ENCODE results near the gene SIRPB1.
"Not testable (repeated sequence)": the region's sequence is repeated elsewhere in the genome, so short reads cannot be mapped to it uniquely, and the experiment has no call there.

SIRPB1 gene

DNA sequence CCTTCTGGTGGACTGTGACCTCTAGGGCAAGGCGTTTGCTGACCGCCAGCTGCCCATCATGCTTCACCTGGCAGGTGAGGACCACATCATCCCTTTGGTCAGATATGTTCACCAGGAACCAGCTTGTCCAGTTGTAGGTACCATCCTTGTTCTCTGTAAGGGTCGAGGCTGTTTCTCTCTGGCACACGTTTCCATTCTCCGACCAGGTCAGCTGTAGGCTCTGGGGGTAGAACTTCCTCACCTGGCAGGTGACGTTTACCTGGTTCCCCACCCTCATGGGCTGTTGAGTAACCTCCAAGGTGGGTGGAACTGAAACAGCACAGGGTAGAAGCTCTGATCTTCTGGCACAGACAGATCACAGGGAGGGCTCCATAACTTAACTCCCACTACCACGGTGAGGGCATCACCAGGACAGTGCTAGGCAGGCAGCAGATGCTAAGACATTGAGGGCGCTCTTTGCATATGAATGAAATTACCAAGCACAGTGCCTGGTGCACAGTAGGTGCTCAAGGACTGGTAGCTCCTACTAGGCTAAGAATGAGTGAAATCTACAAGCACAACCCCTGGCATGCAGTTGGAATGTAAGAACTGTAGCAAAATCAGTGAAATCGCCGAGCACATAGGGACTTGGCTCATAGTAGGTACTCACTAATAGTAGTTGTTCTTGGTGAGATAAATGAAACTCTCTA is 15.6 kb upstream of the SIRPB1 start:
- DNase-seq: no peak

DNA sequence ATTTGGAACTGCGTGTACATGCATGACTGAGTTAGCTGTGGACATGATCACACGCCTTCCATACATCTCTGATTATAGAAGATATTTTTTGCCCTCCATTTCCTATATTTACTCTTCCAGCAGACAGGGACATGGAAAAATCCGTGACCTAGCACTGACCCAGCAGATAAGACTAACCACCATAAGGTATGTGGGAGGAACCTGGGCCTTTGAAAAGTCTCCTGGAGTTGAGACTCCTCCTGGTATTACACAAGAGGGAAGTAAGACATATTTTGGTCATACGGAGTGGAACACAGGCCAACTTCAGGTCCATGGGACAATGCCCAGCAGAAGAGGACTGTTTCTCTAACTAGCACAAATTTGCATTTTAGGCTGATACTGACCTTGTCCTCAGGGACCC is 13.7 kb upstream of the SIRPB1 start:
- no peak for DNase-seq

DNA sequence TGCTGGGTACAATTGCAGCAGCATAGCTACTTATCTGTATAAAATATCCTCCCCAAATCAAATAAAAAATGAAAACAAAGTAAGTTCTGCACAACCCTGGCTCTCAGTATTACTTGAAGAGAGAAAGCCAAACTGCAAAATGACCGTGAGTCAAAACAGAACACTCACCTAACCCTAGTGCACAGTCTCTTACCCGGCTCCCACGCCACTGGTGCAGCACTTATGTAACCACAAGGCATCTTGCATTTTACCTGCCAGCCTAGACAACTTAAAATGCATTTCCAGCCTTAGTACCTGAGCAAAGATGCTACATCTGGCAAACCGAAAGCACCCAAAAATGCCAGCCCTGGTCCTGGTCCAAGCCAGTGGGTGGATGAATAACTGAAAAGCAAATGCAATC is 12.4 kb upstream of the SIRPB1 start:
- DNase-seq: no peak

DNA sequence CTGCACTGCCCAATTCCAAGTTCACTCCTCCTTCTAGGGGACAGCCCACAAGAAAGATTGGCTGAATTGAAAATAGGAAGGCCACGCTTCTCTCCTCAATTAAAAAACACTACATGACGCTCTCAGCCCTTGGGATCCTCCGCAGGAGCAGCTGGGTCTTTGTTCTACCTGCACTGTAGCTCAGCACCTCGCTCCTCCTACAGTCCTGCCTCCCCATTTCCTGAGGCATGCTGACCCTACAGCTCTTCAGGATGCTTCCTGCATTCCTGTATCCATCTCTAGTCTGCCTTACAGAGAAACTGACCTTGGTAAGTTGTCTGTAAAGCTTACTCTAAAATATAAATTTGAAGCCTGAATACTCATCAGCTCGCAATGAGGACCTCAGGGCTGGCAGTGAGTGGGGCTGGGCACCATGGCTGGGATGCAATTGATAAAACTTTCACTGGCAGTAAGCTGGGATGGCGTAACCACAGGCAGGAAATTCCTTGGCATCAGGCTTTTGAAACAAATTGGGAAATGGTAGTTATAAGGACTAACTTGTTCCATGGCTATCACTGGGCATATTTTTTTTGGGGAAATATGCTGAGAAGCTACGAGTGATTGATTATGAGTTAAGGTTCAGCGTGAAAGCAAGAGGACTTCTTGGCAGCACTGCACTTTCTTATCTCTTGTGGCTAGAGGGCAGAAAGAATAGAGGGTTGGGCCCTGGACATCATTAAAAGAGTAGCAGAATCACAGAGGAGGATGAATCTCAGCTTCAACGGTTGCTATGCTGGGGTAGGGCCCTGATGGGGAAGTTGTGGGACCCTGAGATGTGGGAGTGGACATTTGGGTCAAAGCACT is 11.7 kb upstream of the SIRPB1 start:
- DNase-seq: no peak

DNA sequence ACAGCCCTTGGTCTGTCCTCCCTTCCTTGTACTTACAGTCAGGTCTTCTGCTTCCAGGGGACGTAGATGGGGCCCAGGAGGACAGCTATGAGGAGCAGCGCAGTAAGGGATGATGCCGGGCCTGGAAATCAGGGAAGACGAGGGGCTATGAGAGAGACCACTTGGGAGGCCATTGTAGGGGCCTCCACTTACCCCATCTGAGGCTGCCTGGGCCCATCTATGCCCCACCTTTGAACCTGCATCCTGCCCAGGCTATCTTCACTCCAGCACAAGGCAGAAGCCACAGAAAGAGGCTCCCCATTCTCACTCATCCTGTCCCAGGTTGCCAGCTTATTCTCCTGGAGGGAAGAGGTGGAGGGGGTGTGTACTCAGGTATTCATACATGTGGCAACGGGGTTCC is 10.4 kb upstream of the SIRPB1 start:
- DNase-seq: no peak

DNA sequence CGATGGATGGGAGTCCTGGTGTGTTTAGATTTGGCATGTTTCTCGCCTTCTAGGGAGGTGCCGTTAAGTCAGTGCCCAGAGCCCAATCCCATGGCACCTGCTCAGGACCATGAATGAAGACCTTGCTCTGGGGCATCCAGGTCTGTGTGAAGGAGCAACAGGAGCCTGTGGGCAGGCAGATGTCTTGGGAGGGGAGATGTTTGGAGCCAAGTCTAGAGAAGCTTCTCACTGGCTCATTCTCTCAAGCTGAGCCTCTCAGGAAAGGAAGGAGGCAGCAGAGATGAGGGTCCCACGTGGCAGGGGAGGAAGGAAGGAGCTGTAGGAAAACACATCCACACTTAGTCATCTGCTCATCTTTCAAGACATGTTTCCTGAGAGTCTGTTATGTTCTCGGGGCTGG is 9.5 kb upstream of the SIRPB1 start:
- no peak for DNase-seq

DNA sequence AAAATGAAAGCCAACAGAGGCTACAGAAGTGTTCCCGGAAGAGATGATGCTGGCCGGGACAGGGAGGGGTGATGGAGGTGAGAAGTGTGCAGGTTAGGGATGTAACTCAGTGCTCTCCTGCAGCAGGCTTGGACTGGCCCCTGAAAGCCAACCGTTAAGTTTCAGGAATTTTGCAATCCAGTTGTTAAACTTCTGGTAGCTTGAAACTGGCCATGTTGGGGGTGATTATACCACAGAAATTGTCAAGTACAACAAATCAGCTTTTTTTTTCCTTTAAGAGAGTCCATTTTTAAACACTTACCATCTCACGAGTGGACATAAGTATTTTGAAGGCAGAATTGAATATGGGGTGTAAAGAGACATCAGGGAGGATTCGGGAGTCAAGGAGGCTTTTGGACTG is 8.8 kb upstream of the SIRPB1 start:
- DNase-seq: no peak

DNA sequence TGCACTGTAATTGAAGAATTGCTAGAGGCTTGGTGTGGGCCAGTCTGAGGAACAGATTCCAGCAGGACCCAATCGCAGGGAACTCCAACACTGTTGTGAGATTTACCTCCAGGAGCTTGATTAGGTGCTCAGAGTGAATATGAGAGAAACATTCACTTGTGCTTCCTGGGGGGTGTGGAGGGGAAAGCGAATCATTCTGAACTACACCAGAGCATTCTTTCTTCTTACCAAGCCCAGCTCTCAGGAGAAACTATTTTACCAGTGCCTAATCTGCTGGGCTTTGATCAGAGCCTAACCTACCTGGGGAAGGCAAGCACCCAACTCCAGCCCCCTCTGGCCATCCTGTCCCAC is 7.4 kb upstream of the SIRPB1 start:
- DNase-seq: no peak

DNA sequence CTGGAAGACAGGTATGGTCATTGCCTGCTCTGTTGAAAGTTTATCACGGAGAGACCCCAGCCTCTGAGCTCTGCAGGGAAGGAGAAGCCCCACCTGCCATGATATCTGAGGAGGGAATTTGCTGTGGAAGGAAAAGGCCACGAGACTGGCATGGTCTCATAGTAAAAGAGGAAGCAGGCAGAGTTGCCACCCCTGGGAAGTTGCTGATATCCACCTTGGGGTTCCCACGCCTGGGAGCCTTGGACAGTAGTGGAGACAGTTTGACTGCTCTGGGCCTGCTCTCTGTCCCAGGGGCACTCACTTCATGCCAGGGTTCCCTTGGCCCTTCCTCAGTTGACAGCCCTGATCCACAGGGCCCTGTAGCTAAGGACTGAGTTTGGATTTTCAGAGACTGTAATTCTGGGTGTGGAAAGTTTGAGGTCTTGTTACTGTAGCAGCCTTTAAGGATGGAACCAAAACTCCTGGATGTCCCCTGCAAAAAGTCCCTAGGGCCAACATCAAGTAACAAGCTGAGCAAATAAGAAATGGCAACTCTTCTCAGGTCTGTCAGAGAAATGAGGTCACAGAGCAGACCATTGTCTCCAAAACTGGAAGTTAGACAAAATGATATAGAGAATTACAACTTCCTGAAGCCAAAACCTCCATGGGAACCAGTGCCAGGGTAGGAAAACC is 6.9 kb upstream of the SIRPB1 start:
- DNase-seq: no peak

DNA sequence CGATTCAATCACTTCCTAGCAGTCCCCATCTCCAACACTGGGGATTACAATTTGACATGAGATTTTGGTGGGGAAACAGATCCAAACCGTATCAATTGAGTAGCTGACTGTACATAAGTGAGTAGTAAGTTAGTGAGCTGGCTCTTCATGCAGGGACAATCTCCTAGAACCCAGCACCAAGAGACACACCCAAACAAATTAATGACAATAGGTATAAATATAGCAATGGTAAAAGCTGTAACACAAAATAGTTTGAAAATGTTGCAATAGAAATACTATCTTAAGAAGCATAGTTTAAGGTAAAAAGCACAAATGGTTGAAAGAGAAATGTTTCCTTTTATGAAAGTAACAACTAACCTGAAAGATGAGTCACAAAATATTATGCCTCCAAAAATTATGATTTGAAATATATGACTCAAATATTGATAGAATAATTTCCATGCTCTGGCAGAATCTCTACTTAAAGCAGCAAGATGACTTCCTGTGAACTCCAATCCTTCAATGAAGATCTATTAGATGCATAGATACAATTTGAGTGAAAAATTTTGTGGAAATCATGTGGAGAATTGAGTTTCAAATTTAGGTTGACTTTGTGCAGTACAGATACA is 5.4 kb upstream of the SIRPB1 start:
- no peak for DNase-seq

DNA sequence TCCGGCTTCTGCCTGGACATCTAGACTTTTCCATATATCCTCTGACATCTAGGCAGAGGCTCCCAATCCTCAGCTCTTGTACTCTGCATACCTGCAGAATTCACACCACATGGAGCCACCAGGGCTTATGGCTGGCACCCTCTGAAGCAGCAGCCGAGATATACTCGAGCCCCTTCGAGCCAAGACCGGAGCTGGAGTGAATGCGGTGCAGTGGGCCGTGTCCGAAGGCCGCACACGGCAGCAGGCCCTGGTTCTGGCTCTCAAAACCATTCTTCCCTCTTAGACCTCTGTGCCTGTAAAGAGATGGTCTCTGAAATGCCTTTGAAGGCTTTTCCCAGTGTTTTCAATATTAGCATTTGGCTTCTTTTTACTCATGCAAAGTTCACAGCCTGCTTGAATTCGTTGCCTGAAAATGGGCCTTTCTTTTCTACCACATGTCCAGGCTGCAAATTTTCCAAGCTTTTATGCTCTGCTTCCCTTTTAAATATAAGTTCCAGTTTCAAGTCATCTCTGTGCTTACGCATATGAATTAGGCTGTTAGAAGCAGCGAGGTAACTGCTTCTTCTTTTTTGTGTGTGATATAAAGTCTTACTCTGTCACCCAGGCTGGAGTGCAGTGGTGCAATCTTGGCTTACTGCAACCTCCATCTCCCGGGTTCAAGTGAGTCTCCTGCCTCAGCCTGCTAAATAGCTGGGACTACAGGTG is 3.8 kb upstream of the SIRPB1 start:
- DNase-seq: no peak

DNA sequence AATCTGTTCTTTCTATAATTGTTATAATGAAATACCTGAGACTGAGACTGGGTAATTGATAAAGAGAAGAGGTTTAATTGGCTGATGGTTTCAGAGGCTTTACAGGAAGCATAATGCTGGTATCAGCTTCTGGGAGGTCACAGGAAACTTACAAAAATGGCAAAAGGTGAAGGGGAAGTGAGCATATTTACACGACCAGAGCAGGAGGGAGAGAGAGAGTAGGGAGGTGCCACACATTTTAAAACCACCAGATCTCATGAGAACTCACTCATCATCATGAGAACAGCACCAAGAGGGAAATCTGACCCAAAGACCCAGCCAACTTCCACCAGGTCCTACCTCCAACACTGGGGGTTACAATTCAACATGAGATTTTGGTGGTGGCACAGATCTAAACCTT is 2.6 kb upstream of the SIRPB1 start:
- no peak for DNase-seq

DNA sequence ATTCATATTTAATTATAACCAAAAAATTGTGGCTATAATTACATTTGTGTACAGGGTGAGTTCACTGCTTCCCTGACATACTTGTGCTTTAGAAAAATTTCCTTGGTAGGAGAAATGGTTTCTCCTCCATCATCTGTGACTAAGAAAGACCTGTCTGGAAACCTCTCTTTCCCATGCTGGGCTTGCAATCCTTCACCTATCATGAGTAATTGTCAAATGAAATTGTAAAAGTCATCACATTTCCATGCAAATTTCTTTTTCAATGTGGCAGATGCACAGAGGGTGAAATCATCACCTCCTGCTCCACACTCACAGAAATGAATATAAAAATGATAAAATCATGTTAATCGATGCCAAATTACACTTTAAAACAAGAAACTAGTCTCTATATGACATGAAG is 1.5 kb upstream of the SIRPB1 start:
- DNase-seq: no peak

DNA sequence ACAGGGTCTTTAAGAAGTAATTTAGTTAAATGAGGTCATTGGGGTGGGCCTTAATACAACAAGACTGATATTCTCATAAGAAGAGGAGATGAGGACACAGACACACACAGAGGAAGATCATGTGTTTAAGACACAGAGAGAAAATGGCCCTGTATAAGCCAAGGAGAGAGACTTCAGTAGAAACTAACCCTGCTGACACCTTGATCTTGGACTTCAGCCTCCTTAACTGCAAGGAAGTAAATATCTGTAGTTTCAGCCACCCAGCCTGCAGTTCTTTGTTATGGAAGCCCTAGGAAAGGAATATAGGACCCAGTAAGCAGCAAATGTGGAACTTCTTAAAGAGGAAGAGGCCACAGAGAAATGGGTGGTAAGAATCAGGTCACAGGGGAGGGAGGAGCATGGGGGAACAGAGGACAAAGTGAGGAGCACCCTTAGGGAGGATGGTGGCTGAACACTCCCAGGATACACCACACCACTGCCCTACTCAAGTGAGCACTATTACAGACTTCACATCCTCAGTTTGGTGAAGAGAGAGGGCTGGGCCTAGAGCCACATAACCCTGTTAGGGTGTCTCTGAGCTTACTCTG is 762 bp downstream of the SIRPB1 start:
- no peak for DNase-seq

DNA sequence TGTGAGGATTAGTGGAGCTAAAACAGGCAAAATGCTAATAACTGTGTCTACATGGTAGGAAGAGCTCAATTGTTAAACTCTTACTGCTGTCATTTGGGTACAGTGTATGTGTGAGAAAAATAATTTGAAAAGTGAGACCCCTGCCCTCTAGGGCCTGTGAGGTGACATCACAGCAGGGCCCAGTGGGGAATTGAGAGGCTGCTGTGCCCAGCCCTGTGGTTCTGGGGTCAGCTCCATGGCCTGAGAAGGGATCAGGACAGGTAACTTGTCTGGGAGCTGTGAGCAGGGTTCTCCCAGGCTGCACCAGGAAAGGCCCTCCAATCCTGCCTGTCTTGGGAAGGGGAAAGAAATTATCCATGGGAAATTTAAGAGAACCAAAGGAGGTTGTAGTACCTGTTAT is 1.3 kb downstream of the SIRPB1 start:
- no peak for DNase-seq

DNA sequence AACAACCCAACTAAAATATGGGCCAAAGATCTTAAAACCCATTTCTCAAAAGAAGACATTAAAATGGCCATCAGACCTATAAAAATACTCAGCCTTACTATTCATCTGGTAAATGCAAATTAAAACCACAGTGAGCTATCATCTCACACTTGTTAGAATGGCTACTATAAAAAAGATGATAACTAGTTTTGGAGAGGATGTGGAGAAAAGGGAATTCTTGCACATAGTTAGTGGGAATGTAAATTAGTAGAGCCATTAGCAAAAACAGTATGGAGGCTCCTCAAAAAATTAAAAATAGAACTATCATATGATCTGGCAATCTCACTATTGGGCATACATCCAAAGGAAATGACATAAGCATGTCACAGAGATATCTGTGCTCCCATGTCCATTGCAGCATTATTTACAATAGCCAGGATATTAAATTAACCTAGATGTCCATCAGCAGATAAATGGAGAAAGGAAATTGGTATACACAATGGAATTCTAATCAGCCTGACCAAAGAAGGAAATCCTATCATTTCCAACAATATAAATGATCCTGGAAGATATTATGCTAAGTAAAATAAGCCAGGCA is 2.9 kb downstream of the SIRPB1 start:
- DNase-seq: no peak

DNA sequence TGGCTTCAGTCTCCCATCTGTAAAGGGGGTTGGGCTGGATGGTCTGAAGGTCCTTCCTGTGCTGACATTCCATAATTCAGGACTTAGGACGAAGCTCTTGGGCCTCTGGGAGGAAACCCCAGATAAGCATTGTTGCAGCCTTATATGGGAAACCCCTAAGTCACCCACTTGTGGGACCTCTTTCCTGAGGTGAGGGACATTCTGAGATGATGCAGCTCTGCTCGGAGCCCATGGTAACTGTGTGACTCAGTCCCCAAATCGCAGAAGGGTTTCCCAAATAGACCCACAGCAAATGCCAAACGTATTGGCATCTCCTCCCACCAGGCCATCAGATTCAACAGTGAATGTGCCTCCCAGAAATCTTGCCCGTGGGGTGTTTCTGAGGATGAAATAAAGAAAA is 9.4 kb downstream of the SIRPB1 start:
- not testable (repeated sequence) for DNase-seq

DNA sequence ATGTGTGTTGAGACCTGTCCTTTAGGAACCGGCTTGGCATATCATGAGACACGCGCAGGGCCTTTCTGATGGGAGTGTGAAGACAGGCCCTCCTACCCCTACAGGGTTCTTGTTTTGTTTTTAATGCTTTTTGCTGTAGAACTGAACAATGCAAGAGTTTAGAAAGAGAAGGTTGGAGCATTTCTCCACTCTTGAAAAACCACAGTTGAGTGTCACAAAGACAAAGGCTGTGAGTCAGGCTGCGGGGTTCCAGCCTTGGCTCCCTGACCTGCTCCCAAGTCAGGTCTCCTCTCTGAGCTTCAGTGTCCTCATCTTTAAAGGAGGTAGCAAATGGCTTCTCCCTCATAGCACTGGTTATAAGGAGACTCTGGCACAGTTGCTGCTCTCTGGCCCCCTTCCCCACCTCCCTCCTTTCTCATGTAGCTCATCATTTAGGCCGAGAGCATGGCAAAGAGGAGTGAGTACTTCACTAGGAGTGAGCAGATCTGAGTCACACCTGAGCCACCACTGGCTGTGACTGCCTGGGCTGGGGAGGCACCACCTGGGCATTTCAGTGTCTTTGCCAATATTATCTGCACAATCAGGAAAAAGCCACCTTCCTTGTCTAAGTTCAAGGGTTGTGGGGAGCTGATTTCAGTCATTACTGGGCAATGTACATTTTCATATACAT is 11.0 kb downstream of the SIRPB1 start:
- not testable (repeated sequence) for DNase-seq

DNA sequence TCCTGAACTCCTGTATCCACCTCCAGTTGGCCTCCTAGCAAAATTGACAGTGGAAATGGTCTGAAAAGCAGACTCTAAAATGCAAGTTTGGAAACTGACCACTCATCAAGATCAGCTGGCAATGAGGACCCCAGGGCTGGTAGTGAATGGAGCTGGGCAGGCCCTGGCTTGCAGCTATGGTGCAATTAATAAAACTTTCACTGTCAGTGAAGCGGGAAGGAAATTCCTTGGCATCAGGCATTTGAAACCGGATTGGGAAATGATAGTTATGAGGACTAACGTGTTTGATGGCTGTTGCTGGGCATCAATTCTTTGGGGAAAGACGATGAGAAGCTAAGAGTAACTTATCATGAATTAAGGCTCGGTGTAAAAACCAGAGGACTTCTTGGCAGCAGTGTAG is 19.1 kb downstream of the SIRPB1 start:
- DNase-seq: no peak

DNA sequence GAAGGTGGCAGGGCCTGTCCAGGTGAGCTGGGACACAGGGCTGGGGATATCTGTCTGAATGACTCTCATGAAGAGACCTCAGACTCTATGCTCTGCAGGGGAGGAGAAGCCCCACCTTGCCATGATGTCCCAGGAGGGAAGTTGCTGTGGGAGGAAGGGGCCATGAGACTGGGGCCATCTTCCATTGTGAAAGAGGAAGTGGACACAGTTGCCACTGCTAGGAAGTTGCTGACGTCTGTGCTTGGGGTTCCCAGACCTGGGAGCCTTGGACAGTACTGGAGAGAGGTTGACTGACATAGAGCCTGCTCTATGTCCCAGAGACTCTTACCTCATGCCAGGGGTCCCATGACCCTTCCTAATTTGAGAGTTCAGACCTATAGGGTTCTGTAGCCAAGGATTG is 24.5 kb downstream of the SIRPB1 start:
- DNase-seq: no peak

DNA sequence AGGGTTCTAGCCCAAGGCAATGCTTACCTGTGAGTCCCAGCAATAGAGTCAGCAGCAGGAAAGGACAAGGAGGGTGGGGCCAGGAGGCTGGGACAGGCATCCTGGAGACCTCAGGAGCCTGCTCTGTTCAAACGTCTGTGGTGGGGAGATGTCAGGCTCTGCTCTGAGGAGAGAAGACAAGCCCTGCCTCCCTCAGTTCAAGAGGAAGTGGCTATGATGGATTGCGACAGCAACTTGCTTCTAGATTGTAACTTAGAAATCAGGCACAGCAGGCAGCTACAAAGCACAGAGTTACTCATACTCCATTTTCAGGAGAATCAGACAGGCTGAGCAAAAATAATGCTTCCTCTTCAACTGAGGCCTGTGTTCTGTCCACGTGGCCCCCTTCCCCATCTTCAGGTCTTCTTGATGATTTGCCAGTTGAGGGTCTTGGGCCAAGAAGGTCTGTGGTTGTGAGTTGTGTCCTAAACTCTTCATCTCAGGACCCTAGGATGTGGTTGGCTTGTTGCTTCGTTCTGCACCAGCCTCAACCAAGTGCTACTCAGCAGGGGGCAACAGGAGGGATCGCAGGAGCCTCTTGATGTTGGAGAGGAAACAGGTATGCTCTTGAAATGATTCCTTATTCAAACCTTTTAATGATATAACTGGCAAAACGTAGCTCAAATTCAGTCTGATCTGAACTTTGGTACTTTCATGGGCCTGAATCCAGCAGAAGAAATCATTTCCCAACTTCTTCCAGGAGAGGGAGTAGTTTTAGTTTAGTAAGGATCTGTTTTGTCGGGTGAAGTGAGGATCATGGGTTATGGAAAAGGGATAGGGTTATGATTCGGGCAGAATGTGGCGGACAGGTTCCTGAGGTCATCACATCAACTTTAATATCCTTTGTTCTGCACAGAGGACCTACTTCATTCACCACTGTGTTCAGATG is 31.0 kb downstream of the SIRPB1 start:
- DNase-seq: no peak
